Measurements from ENCODE around the gene TDRD12.
"Not testable (repeated sequence)": the region's sequence is repeated elsewhere in the genome, so short reads cannot be mapped to it uniquely, and the experiment has no call there.

DNA sequence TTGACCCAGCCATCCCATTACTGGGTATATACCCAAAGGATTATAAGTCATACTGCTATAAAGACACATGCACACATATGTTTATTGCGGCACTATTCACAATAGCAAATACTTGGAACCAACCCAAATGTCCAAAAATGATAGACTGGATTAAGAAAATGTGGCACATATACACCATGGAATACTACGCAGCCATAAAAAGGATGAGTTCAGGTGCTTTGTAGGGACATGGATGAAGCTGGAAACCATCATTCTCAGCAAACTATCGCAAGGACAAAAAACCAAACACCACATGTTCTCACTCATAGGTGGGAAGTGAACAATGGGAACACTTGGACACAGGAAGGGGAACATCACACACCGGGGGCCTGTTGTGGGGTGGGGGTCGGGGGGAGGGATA lies 45.8 kb downstream of the TDRD12 start:
- TF ChIP-seq, protein P1, sequence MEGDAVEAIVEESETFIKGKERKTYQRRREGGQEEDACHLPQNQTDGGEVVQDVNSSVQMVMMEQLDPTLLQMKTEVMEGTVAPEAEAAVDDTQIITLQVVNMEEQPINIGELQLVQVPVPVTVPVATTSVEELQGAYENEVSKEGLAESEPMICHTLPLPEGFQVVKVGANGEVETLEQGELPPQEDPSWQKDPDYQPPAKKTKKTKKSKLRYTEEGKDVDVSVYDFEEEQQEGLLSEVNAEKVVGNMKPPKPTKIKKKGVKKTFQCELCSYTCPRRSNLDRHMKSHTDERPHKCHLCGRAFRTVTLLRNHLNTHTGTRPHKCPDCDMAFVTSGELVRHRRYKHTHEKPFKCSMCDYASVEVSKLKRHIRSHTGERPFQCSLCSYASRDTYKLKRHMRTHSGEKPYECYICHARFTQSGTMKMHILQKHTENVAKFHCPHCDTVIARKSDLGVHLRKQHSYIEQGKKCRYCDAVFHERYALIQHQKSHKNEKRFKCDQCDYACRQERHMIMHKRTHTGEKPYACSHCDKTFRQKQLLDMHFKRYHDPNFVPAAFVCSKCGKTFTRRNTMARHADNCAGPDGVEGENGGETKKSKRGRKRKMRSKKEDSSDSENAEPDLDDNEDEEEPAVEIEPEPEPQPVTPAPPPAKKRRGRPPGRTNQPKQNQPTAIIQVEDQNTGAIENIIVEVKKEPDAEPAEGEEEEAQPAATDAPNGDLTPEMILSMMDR (conservative IDR thresholded peaks at IDR 0.05 in 1 of 2, IDR thresholded peaks at IDR 0.05 in 1 of 2; ENCODE audit: low read depth in 1 of 2, low read length in 2 of 2) = not testable (repeated sequence)
- not testable (repeated sequence) for TF ChIP-seq EZH2 (IDR thresholded peaks at IDR 0.05; ENCODE audit: low read length, missing control alignments)

All from fibroblast of lung (primary cell).